Stimulated activated CD4-positive, alpha-beta T cell treated with anti-CD3 and anti-CD28 coated beads, Interleukin-15, amount 100 ng/mL, for 1 hour (primary cell): ENCODE measurements around the gene ADARB2.
"Not testable (repeated sequence)": the region's sequence is repeated elsewhere in the genome, so short reads cannot be mapped to it uniquely, and the experiment has no call there.

ENCODE experiments used
- DNase-seq, 2 donors: peaks; one replicate each; pipeline ENCODE4 v3.0.0-alpha.2; 2020; ENCODE audit warnings: low read depth in 1 of 2, low spot score in 1 of 2

The ADARB2 gene

GRCh38 chr10:1414346-1414745 is 323.0 kb downstream of the ADARB2 start:
- DNase-seq, result not testable (repeated sequence)

GRCh38 chr10:1413823-1414222 is 323.5 kb downstream of the ADARB2 start:
- DNase-seq, result no peak

DNA sequence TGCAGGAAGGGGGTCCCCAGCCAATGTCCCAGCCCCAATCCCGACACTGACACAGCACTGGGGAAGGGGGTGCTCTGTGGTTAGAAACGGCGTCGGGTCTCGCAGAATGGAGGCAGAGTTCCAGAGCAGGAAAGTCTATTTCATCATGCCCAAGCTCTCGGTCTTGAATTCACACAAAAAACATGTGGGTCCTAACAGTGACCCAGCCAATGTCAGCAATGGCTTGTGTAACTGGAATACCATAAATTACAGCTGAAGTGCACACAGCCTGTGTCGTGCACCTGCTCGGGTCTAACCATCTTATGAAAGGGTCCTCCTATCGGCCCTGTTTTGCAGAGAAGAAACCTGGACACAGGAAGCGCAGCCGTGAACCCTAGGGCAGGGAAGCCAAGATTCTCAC is 324.1 kb downstream of the ADARB2 start:
- DNase-seq, result no peak

- DNase-seq, result no peak
These were observed 324.7 kb downstream of the ADARB2 start for GRCh38 chr10:1412531-1413189.

DNA sequence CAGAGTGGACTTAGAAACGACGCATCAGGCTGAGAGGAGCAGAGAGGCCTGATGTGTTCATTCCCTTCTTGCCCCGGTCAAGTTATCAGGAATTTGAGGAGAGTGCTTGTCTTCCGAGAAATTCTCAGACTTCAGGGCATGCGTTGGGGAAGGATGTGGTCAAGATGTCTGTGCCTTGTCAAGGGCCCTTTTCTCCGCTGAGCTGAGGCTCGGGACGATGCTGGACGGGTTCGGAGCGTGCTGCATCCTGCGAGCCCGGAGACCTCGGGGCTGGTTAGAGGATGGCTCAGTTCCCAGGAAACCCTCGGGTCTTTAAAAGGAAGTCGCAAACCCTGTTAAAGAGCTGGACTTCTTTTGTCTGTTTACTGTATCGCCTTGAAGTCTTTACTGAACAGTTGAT is 325.4 kb downstream of the ADARB2 start:
- DNase-seq, result no peak

- no peak for DNase-seq
These were observed 325.9 kb downstream of the ADARB2 start for GRCh38 chr10:1411451-1411850.

- no peak for DNase-seq
These were observed 326.6 kb downstream of the ADARB2 start for GRCh38 chr10:1410469-1411395.

DNA sequence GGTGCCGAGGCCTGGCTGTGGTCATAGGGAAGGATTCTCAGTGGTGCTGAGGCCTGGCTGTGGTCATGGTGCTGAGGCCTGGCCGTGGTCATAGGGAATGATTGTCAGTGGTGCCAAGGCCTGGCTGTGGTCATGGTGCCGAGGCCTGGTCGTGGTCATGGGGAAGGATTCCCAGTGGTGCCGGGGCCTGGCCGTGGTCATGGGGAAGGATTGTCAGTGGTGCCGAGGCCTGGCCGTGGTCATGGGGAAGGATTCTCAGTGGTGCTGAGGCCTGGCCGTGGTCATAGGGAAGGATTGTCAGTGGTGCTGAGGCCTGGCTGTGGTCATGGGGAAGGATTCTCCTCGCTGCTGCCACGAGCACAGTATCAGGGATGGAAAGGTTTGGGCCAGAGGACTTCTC is 327.3 kb downstream of the ADARB2 start:
- no peak for DNase-seq

DNA sequence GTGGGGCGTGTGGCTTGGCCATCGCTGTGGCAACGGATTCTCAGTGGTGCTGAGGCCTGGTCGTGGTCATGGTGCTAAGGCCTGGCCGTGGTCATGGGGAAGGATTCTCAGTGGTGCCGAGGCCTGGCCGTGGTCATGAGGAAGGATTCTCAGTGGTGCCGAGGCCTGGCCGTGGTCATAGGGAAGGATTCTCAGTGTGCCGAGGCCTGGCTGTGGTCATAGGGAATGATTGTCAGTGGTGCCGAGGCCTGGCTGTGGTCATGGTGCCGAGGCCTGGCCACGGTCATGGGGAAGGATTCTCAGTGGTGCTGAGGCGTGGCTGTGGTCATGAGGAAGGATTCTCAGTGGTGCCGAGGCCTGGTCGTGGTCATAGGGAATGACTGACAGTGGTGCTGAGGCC is 327.9 kb downstream of the ADARB2 start:
- no peak for DNase-seq

GRCh38 chr10:1408651-1409367 is 328.5 kb downstream of the ADARB2 start:
- no peak for DNase-seq

GRCh38 chr10:1406967-1407945 is 330.1 kb downstream of the ADARB2 start:
- DNase-seq, result no peak

GRCh38 chr10:1406132-1406966 is 331.0 kb downstream of the ADARB2 start:
- no peak for DNase-seq

DNA sequence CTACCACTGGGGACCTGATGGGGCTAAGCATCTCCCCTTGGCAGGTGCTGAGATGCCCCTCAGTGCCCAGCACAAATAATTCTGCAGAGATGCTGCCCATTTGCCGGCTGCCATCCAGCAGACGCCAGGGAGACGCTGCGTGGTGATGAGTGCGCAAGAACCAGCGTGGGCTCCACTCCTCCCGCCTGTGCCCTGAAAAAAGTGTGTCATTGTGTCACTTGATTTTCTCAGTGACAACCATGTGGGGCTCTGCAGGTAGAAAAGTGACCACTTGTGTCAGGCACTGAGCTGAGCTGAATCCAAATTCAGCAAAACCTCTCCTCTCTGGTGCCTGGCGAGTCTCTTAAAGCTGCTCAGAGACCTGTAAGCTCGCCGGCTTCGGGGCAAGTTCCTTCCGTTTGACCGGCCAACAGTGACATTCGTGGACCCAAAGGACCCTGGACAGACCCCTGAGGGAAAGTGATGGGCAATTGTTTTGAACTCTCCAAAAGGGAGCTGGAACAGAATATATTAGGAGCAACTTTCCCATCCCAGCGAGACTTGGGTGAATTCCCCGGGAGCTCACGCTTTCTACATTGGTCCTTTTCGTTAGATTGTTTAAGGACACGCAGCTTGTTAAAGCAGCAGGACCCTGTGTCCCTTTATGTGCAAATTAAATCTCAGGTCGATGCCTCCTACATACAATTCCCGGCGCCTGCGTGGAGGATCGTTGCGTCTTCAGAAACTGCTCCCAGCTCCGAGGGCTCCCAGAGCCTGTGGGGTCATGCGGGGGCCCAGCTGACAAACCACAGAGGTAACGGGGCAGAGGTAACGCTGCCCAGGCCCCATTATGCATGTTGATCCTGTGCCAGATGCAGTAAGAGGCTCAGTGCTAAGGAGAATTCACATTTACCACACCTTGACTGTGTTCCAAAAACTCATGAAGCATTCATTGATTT is 332.7 kb downstream of the ADARB2 start:
- DNase-seq, result no peak

DNA sequence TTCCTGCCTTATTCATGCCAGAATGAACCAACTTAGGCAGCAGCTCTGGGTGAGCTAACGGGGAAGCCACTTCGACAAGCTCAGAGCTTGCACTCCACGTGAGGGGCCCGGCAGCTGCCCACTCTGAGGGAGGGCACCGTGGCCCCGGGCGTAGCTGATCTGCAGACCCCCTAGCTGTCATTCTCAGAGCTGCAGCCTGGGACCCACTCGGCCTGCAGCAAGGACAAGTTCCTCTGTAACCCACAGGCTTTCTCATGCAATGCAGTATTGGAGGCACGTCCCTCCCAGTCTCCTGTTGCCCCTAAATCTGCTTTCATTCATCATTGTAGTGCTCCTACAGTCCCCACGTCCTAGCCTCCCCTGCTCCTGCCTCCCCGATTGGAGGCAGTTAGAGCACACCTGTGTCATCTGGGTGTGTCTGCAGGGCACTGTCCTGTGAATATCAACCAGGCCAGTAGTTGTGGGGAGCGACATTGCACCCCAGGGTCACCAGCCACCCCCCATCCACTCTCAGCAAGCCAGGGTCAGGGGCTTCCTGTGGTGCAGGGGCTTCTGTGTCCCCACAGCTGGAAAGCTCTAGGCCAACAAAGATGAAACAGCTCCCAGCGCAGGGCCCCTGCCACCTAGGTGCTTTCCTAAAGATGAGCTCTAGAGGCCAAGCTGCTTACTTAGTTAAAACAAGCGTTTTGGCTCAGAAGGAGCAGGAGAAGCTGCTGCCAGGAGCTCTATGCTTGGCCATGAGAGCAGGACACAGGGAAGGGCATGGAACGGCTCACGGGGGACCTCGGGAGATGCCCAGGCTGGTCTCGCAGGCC is 333.6 kb downstream of the ADARB2 start:
- DNase-seq, result no peak

- no peak for DNase-seq
These were observed 334.4 kb downstream of the ADARB2 start for GRCh38 chr10:1402816-1403507.

GRCh38 chr10:1402016-1402770 is 335.1 kb downstream of the ADARB2 start:
- no peak for DNase-seq
